A673 (cell line): Measurements from ENCODE around the gene UBP1.
"Not testable (repeated sequence)": the region's sequence is repeated elsewhere in the genome, so short reads cannot be mapped to it uniquely, and the experiment has no call there.

Experiments used
- EZH2 ChIP-seq: fragments of 200-600 bp; sonication (generic); IDR thresholded peaks from 2 replicates; pipeline ENCODE4 v1.6.1; 2017; ENCODE audit warnings: borderline replicate concordance, low read depth, mild to moderate bottlenecking, mixed read lengths, antibody characterized with exemption, low read length; ENCODE audit not compliant: poor library complexity, severe bottlenecking
- TF ChIP-seq, protein P1 (sequence below): fragments of 300-800, 200-600 bp; sonication (generic); conservative IDR thresholded peaks from 2 replicates; pipeline ENCODE4 v1.5.1; 2017; ENCODE audit warnings: low read depth, mild to moderate bottlenecking, antibody characterized with exemption, low read length, moderate library complexity, mixed read lengths

DNA sequence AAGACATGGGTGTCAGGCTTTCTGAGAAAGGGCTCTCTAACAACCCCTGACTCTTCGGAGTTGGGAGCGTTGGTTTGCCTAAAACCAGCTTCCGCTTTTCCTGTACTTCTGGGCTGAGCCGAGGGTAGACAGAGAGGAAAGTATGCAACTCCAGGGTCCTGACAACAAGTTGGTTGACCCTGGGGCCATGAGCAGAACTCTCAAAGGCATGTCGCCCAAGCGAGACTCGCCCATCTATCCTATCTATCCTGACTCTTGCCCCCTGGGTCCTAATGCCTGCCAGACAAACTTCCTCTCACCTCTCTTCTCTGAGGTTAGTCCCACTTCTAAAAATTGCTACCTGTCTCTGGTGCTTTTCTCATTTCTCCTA is 7.0 kb upstream of the UBP1 start:
- TF ChIP-seq EZH2 = not testable (repeated sequence)
- TF ChIP-seq, protein P1, sequence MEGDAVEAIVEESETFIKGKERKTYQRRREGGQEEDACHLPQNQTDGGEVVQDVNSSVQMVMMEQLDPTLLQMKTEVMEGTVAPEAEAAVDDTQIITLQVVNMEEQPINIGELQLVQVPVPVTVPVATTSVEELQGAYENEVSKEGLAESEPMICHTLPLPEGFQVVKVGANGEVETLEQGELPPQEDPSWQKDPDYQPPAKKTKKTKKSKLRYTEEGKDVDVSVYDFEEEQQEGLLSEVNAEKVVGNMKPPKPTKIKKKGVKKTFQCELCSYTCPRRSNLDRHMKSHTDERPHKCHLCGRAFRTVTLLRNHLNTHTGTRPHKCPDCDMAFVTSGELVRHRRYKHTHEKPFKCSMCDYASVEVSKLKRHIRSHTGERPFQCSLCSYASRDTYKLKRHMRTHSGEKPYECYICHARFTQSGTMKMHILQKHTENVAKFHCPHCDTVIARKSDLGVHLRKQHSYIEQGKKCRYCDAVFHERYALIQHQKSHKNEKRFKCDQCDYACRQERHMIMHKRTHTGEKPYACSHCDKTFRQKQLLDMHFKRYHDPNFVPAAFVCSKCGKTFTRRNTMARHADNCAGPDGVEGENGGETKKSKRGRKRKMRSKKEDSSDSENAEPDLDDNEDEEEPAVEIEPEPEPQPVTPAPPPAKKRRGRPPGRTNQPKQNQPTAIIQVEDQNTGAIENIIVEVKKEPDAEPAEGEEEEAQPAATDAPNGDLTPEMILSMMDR = not testable (repeated sequence)
